ENCODE data around the gene DEPP1. TPM values are rescaled to one million over a fixed set of nuclear protein-coding genes. Genes with fewer than 3 reads are reported as not detected.

Gene DEPP1
- total RNA-seq, 1 experiment from 2014 or later, result 16.5 TPM

DNA sequence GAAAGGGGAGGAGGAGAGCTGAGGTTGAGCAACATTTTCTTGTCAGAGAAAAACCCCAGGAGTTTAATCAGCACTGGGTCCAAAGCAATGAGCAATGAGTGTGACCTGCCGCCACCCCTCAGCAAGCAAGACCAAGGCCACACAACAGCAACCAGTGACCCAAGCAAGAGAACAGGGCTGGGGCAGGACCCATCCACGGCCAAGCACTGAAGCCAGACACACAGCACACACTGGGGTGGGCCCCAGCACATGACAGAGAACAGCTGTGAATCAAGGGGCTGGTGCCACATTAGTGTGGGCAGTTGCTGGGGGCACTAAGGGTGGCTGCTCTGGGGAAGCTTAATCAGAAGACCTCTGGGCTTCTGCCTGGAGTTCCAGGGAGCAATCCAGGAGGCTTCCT, 51.3 kb downstream of the DEPP1 start:
- no peaks in the 10 kb centered on the region for H3K9me3 Mint-ChIP-seq (ENCODE audit: low read depth, unreplicated experiment)
- no TSS peak for BruUV-seq (replicated peaks)
- H3K36me3 Mint-ChIP-seq (ENCODE audit: insufficient read depth, unreplicated experiment), result no peaks in the 10 kb centered on the region
- no peaks in the 10 kb centered on the region for H3K27me3 Mint-ChIP-seq (ENCODE audit: unreplicated experiment)
- CTCF ChIA-PET, result no interaction called here
- no peaks in the 10 kb centered on the region for H3K4me1 Mint-ChIP-seq (ENCODE audit: low read depth, unreplicated experiment)
- no peak for DNase-seq
- no peak overlapping the region for H3K4me3 Mint-ChIP-seq (ENCODE audit: low read depth, unreplicated experiment)
- TF ChIP-seq, protein P1, sequence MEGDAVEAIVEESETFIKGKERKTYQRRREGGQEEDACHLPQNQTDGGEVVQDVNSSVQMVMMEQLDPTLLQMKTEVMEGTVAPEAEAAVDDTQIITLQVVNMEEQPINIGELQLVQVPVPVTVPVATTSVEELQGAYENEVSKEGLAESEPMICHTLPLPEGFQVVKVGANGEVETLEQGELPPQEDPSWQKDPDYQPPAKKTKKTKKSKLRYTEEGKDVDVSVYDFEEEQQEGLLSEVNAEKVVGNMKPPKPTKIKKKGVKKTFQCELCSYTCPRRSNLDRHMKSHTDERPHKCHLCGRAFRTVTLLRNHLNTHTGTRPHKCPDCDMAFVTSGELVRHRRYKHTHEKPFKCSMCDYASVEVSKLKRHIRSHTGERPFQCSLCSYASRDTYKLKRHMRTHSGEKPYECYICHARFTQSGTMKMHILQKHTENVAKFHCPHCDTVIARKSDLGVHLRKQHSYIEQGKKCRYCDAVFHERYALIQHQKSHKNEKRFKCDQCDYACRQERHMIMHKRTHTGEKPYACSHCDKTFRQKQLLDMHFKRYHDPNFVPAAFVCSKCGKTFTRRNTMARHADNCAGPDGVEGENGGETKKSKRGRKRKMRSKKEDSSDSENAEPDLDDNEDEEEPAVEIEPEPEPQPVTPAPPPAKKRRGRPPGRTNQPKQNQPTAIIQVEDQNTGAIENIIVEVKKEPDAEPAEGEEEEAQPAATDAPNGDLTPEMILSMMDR (IDR thresholded peaks at IDR 0.05; ENCODE audit: unreplicated experiment), result no peak
- H3K27ac Mint-ChIP-seq (ENCODE audit: unreplicated experiment), result no peak overlapping the region
- intact Hi-C loops (cut with micrococcal nuclease; ENCODE audit: unreplicated experiment), result no loop called here

GRCh38 chr10:44926751-44927351, 51.8 kb downstream of the DEPP1 start:
- TF ChIP-seq, protein P1 (IDR thresholded peaks at IDR 0.05; ENCODE audit: unreplicated experiment), result no peak
- intact Hi-C loops (cut with micrococcal nuclease; ENCODE audit: unreplicated experiment), result no loop called here
- CTCF ChIA-PET, result interaction anchor here (0.6 kb wide), 1 partner anchor 55 kb away, joined by 3 read pairs; no protein-coding TSS in a partner anchor
- Mint-ChIP-seq H3K4me1 (ENCODE audit: low read depth, unreplicated experiment) (no peaks in the 10 kb centered on the region), H3K27me3 (ENCODE audit: unreplicated experiment) (no peaks in the 10 kb centered on the region), H3K4me3 (ENCODE audit: low read depth, unreplicated experiment) (no peak overlapping the region), H3K36me3 (ENCODE audit: insufficient read depth, unreplicated experiment) (no peaks in the 10 kb centered on the region), H3K9me3 (ENCODE audit: low read depth, unreplicated experiment) (no peaks in the 10 kb centered on the region), H3K27ac (ENCODE audit: unreplicated experiment) (no peak overlapping the region)
- no peak for DNase-seq
- no TSS peak for BruUV-seq (replicated peaks)

Other genes starting within 250 kb of the DEPP1 start
- not detected in 2 replicates for gene TMEM72, start 67.5 kb downstream of the DEPP1 start, total RNA-seq (2022)
- gene RASSF4, start 19.0 kb downstream of the DEPP1 start, total RNA-seq (2022), result 2.2 and 2.4 TPM in 2 replicates
- gene ZNF22, start 22.1 kb upstream of the DEPP1 start, total RNA-seq (2022), result 10.8 and 11.9 TPM in 2 replicates